OCI-LY1 (cell line): ENCODE measurements around the gene RMI1.
A peak's percentile ranks its signal among the peaks of the same experiment; 100 is the strongest.

ENCODE experiments used
- H2AFZ ChIP-seq: fragments of 200-600 bp; sonication (generic), shearing (Covaris generic); 2 replicates; pipeline ENCODE4 v1.6.0; 2014; ENCODE audit warnings: antibody characterized with exemption, mild to moderate bottlenecking, low read length
- H3F3A ChIP-seq: fragments of 200-600 bp; sonication (generic), shearing (Covaris generic); 2 replicates; pipeline ENCODE4 v1.6.0; 2014; ENCODE audit warnings: mild to moderate bottlenecking, antibody characterized with exemption, low read length, moderate library complexity; ENCODE audit not compliant: insufficient read depth
- H3K27ac ChIP-seq: fragments of 200-600 bp; sonication (generic); 2 replicates; pipeline ENCODE4 v1.5.1; 2014; ENCODE audit warnings: low read length, mixed run types, mild to moderate bottlenecking, low read depth; ENCODE audit not compliant: poor library complexity, severe bottlenecking
- H3K27me3 ChIP-seq: fragments of 200-600 bp; sonication (generic); 2 replicates; pipeline ENCODE4 v1.6.0; 2014; ENCODE audit warnings: antibody characterized with exemption, mild to moderate bottlenecking, low read length, moderate library complexity; ENCODE audit not compliant: insufficient read depth
- H3K36me3 ChIP-seq: fragments of 200-600 bp; sonication (generic); 2 replicates; pipeline ENCODE4 v1.6.1; 2014; ENCODE audit warnings: mild to moderate bottlenecking, antibody characterized with exemption, low read length, moderate library complexity, mixed read lengths; ENCODE audit not compliant: insufficient read depth
- H3K4me1 ChIP-seq: fragments of 200-600 bp; sonication (generic); 2 replicates; pipeline ENCODE4 v1.5.1; 2014; ENCODE audit warnings: mild to moderate bottlenecking, low read length, moderate library complexity; ENCODE audit not compliant: insufficient read depth, severe bottlenecking
- H3K4me2 ChIP-seq: fragments of 200-600 bp; sonication (generic), shearing (Covaris generic); 2 replicates; pipeline ENCODE4 v1.6.1; 2014; ENCODE audit warnings: low read length
- H3K4me3 ChIP-seq: fragments of 200-600 bp; sonication (generic); 2 replicates; pipeline ENCODE4 v1.5.1; 2014; ENCODE audit warnings: low read length, low read depth, mild to moderate bottlenecking, mixed read lengths; ENCODE audit not compliant: poor library complexity, severe bottlenecking
- H3K79me2 ChIP-seq: fragments of 200-600 bp; shearing (Covaris generic); 2 replicates; pipeline ENCODE4 v1.6.1; 2016; ENCODE audit warnings: mixed run types, low read length, mixed read lengths; ENCODE audit not compliant: insufficient read depth
- H3K9ac ChIP-seq: fragments of 200-600 bp; sonication (generic), shearing (Covaris generic); 2 replicates; pipeline ENCODE4 v1.6.1; 2014; ENCODE audit warnings: mild to moderate bottlenecking, low read length, mixed read lengths
- H3K9me2 ChIP-seq: fragments of 200-600 bp; sonication (generic), shearing (Covaris generic); 2 replicates; pipeline ENCODE4 v1.6.1; 2014; ENCODE audit warnings: low read depth, mild to moderate bottlenecking, low read length, mixed read lengths
- H3K9me3 ChIP-seq: fragments of 200-600 bp; shearing (Covaris generic); 2 replicates; pipeline ENCODE4 v1.6.1; 2014; ENCODE audit warnings: low read length, mixed read lengths
- H4K20me1 ChIP-seq: fragments of 200-600 bp; sonication (generic), shearing (Covaris generic); 2 replicates; pipeline ENCODE4 v1.6.0; 2016; ENCODE audit warnings: mild to moderate bottlenecking, low read length; ENCODE audit not compliant: insufficient read depth
- CTCF ChIP-seq: fragments of 200-600 bp; sonication (generic), shearing (Covaris generic); IDR thresholded peaks from 2 replicates; pipeline ENCODE4 v1.5.1; 2017; ENCODE audit warnings: mild to moderate bottlenecking, antibody characterized with exemption, low read length, moderate library complexity, mixed read lengths
- EZH2 ChIP-seq: fragments of 200-600 bp; sonication (generic), shearing (Covaris generic); IDR thresholded peaks from 2 replicates; pipeline ENCODE4 v1.8.0; 2017; ENCODE audit warnings: borderline replicate concordance, mixed run types, mild to moderate bottlenecking, antibody characterized with exemption, low read length, moderate library complexity, mixed read lengths

Gene RMI1

GRCh38 chr9:83965350-83966208 is 15.0 kb upstream of the RMI1 start:
- Histone ChIP-seq H3K27ac (peak overlapping the region; percentile 31), H3K4me3 (no peak overlapping the region), H3F3A (peaks cover 31% of the 10 kb centered on the region), H3K9me3 (no peaks in the 10 kb centered on the region), H3K9ac (no peak overlapping the region), H3K27me3 (no peaks in the 10 kb centered on the region), H3K9me2 (no peaks in the 10 kb centered on the region), H3K36me3 (peaks cover 46% of the 10 kb centered on the region), H4K20me1 (peaks cover 3% of the 10 kb centered on the region; the same call in 1 of the 2 replicates), H3K4me1 (no peaks in the 10 kb centered on the region), H3K4me2 (no peak overlapping the region), H2AFZ (no peak overlapping the region), H3K79me2 (no peaks in the 10 kb centered on the region)
- TF ChIP-seq EZH2 (no peak), CTCF (no peak)

- TF ChIP-seq EZH2: no peak
- Histone ChIP-seq H4K20me1 (peaks cover 3% of the 10 kb centered on the region; the same call in 1 of the 2 replicates), H3K4me3 (no peak overlapping the region), H3K27ac (peak overlapping the region; percentile 31), H3K9ac (no peak overlapping the region), H3K79me2 (no peaks in the 10 kb centered on the region), H3F3A (peaks cover 35% of the 10 kb centered on the region), H2AFZ (no peak overlapping the region), H3K9me2 (no peaks in the 10 kb centered on the region), H3K4me2 (no peak overlapping the region), H3K27me3 (no peaks in the 10 kb centered on the region), H3K9me3 (no peaks in the 10 kb centered on the region), H3K4me1 (no peaks in the 10 kb centered on the region), H3K36me3 (peaks cover 52% of the 10 kb centered on the region)
Observed at GRCh38 chr9:83966209-83966582, 14.4 kb upstream of the RMI1 start.

- peaks cover 60% of the 10 kb centered on the region for H3K36me3 ChIP-seq
- no peaks in the 10 kb centered on the region for H3K9me3 ChIP-seq
- peaks cover 35% of the 10 kb centered on the region for H3F3A ChIP-seq
- H3K9ac ChIP-seq: no peak overlapping the region
- H3K27ac ChIP-seq: no peak overlapping the region
- H3K4me1 ChIP-seq: no peaks in the 10 kb centered on the region
- no peak overlapping the region for H3K4me2 ChIP-seq
- no peak overlapping the region for H3K4me3 ChIP-seq
- no peaks in the 10 kb centered on the region for H3K27me3 ChIP-seq
- no peak overlapping the region for H2AFZ ChIP-seq
- H4K20me1 ChIP-seq: peaks cover 3% of the 10 kb centered on the region; the same call in 1 of the 2 replicates
- H3K79me2 ChIP-seq: no peaks in the 10 kb centered on the region
- no peaks in the 10 kb centered on the region for H3K9me2 ChIP-seq
- no peak for TF ChIP-seq CTCF
- TF ChIP-seq EZH2: no peak
Observed at GRCh38 chr9:83967073-83967472, 13.5 kb upstream of the RMI1 start.
